IPS-18c (cell line): Measurements from ENCODE around the gene EBF4.
"Not testable (repeated sequence)": the region's sequence is repeated elsewhere in the genome, so short reads cannot be mapped to it uniquely, and the experiment has no call there.

Experiments
- H3K4me3 ChIP-seq: 2 replicates; pipeline ENCODE4 v1.7.0; 2013; ENCODE audit warnings: low read depth, mild to moderate bottlenecking, low read length, moderate library complexity; ENCODE audit not compliant: insufficient read depth
- H3K9me3 ChIP-seq: one replicate; pipeline ENCODE4 v1.6.1; 2013; ENCODE audit warnings: mild to moderate bottlenecking, low read length, moderate library complexity; ENCODE audit not compliant: control insufficient read depth, insufficient read depth

Gene EBF4

DNA sequence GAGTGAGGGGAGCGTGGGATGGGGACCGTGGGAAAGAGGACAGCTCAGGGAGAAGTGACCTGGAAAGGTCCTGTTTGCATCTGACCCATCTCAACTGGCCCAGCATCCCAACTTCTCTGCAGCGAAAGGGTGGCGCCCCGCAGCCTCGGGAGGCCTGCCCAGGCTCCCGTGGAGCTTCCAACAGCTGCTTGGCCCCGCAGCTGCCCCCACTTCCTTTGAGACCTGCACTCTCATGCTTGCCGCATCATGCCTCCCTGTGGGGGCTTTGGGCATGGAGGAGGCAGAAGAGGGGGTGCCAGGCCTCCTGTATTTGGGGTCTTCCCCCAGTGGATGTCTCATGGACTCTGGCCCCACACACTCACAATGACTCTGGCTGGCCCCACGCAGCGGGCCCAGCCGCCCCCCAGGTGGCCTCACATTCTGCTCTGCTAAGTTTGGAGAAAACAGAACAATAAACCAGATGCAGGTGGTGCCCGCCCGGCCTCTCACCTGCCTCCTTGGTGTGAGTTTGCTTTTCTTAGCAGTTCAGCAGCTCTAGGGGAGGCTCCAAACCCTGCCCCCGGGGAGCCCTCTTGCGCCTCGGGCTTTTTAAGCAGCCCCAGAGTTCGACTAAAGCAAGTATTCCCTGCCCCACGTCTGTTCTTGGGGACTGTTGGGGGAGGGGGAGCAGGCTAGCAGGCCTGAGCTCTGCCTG, 67.2 kb downstream of the EBF4 start:
- H3K9me3 ChIP-seq, result no peaks in the 10 kb centered on the region
- no peak overlapping the region for H3K4me3 ChIP-seq

DNA sequence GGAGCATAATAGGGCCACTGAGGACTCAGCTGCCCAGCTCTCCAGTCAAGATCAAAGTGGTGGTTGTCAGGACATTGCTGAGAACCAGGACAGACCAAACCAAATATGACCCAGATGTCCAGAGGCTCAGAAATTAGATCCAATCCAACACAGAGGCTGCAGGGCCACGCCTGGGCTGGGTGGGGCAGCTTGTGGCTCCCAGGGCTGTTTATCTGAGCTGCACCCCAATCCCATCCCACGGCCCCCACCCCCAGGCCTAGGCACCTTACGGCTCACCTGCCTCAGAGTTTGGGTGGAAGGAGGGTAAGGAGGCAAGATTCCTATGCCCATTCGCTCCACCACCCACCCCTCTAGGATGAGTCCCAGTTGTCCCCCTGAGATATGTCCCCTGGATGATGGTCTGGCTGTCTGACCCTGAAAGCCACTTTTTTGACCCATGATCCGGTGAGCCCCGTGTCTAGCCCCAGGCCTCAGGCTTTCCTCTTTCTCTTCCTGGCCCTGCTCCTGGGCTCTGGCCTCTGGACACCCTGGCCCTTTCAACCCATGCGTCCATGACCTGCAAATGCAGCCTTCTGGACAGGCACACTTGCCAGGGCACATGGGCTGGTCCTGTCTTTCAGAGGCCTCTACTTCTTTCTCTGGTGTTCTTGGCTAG, 67.8 kb downstream of the EBF4 start:
- H3K9me3 ChIP-seq, result no peaks in the 10 kb centered on the region
- no peak overlapping the region for H3K4me3 ChIP-seq

DNA sequence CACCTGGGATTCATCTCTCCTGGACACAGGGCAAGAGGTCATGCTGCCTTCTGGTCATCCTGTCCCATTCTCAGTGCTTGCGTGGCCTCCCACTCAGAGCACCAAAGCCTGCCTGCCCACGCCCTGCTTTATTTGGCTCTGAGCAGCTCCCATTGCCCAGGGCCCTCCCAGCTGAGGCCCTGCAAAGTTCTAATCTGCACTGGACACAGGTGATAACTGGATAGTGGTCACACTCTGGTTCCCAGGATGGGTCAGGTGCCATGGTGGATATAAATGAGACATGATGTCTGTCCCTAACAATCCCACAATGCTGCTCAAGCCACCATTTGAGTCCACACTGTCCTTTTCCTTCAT, 68.3 kb downstream of the EBF4 start:
- Histone ChIP-seq H3K9me3 (no peaks in the 10 kb centered on the region), H3K4me3 (no peak overlapping the region)

DNA sequence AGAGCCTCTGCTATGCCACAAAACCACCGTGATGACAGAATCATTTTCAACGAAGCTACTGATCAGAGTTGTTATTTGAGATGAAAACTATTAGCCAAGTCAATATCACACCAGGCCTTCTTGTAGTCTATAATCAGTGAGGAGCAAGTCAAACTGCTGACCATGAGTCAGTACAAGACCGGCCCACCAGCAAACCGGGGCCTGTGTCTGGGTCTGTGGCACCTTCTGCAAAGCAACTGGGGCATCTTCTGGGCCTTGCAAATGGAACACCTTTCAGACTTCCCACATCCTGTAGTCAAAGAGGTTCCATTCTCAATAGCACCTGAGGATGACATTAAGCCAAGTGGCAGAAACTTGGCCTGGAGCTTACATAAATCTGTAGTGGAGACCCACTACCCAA, 69.3 kb downstream of the EBF4 start:
- H3K9me3 ChIP-seq, result no peaks in the 10 kb centered on the region
- H3K4me3 ChIP-seq, result no peak overlapping the region

DNA sequence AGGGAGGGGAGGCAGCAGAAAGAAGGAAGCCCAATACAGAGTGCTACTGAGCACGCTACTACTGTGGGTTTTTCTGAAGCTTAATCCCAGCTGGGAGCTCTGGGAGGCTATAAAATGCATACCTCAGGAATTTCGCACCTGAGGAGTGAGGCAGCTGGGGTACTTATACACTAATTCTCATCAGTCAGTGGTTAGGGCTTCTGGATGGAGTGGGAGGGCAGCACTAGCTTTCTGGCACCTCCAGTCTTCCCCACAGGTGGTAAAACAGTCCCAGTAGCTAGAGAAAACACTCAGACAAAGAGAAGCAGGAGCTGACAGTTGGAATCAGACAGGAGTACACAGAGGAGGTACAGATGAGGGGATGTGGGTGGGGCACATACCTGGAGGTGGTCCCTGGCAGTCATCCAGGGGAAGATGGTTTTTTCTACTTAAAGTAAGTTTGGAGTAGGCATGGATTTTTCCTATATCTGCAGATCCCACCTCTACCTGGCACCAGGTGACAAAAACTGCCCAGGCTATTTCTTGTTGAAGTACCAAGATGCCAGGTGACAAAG, 70.1 kb downstream of the EBF4 start:
- no peak overlapping the region for H3K4me3 ChIP-seq

DNA sequence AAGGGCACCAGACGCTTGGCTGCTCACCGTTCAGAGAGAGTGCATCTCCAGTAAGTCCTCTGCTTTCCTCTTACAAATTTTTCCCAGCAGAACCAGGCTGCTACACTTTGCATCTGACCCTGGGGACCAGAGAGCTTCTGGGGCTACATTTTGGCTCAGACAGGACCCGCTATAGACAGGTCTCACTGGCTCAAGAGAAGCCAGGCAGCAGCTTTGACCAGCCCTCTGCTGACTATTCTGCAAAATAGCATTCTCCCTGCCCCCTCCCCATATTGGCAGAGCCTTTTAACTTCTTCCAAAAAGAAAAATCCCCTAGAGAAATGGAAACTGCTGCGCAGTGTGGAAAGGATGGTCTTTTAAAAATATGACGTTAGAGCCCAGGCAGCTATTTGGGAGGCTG, 70.6 kb downstream of the EBF4 start:
- no peaks in the 10 kb centered on the region for H3K9me3 ChIP-seq
- H3K4me3 ChIP-seq, result no peak overlapping the region

More for the DNA sequence above, 70.1 kb downstream of the EBF4 start:
- no peaks in the 10 kb centered on the region for H3K9me3 ChIP-seq

DNA sequence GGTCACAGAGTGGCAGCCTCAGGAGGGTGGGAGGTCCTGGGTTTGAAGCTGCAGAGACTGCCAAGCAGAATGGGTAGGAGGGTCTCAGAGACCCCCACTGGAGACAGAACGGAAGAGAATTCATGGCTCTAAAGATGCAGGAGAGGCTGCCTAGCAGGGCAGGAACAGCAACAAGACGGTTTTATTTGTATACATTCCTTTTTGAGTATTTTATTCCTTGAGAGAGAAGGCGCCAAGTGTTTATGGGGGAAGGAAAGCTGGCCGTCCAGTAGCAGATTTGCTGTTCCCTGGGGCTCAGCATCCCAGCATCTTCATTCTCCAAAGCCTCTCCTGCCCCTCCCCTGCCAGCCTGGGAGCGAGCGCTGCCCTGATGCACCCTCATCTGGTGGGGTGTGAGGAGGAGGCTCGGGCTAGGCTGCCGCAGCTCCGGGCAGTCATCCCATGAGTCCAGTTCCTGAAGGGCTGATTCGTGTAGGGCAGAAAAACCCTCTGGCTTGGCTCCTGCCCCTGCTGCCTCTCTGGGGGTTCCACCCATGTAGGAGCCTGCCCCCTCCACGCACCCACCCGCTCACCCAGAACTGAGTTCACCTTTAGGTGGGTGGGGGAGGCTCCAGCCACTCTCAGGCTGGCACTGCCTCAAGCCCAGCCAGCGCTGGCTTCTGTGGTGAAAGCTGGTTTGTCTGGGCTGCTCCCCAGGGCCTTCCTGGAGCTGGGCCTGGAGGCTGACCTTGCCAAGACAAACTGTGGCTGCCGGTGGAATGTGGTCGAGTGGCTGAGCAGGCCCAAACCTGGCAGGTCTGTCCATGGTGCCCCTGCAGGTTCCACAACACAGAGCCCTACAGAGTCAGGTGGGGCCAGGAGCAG, 75.4 kb downstream of the EBF4 start:
- no peaks in the 10 kb centered on the region for H3K9me3 ChIP-seq
- H3K4me3 ChIP-seq, result no peak overlapping the region

DNA sequence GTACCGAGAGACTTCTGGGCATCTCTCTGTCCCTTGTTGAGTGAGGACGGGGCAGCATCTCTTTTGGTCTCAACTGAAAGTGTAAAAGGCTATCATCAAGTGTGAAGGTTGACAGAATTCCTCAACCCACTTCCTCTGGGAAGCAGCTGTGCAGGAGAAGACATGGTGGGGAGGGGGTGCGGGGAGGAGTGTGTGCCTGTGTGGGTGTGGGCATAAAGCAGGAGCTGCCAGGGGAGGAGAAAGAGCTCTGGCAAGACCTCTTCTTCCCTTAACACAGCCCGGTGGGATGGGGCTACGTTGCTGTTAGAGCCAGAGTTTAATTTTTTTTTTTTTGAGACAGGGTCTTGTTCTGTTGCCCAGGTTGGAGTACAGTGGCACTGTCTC, 76.0 kb downstream of the EBF4 start:
- Histone ChIP-seq H3K4me3 (no peak overlapping the region), H3K9me3 (no peaks in the 10 kb centered on the region)

DNA sequence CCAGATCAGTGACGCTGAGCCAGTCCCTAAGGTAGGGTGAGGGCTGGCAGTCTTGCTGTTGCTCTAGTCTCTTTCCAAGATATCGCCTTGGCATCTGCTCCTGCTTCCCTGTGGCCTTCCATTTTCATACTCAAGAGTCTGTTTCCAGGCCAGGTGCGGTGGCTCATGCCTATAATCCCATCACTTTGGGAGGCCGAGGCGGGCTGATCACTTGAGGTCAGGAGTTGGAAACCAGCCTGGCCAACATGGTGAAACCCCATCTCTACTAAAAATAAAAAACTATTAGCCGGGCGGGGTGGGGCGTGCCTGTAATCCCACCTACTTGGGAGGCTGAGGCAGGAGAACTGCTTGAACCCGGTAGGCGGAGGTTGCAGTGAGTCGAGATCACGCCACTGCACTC, 77.5 kb downstream of the EBF4 start:
- H3K9me3 ChIP-seq, result not testable (repeated sequence)

DNA sequence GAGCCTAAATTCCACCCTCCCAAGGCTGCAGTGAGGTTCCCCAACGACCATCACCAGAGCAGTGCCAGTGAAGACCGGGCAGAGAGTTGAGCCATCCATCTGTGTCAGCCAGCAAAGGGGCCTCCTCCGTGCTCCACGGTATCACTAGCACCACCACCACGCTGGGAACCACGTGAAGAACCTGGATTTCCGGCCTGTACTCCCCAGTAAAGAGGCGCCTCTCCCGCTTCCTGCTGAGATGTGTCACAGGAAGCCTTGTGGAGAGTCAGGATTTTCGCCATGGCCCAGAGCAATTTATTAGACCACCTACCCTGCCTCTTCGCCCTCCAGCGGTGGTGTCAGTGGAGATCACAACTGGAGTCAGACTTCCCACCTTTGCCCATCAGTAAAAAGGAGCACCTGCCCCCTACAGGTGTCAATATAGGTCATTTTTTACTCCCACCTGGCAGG, 79.1 kb downstream of the EBF4 start:
- Histone ChIP-seq H3K4me3 (no peak overlapping the region), H3K9me3 (no peaks in the 10 kb centered on the region)

More for the DNA sequence above, 77.5 kb downstream of the EBF4 start:
- H3K4me3 ChIP-seq, result not testable (repeated sequence)

DNA sequence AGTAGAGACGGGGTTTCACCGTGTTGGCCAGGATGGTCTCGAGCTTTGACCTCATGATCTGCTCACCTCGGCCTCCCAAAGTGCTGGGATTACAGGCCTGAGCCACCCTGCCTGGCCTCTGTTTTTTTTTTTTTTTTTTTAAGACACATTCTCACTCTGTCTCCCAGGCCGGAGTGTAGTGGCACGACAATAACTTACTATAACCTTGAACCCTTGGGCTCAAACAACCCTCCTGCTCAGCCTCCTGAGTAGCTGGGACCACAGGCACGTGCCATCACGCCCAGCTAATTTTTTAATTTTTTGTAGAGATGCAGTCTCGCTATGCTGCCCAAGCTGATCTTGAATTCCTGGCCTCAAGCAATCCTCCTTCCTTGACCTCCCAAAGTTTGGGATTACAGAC, 81.2 kb downstream of the EBF4 start:
- Histone ChIP-seq H3K4me3 (no peak overlapping the region), H3K9me3 (no peaks in the 10 kb centered on the region)

DNA sequence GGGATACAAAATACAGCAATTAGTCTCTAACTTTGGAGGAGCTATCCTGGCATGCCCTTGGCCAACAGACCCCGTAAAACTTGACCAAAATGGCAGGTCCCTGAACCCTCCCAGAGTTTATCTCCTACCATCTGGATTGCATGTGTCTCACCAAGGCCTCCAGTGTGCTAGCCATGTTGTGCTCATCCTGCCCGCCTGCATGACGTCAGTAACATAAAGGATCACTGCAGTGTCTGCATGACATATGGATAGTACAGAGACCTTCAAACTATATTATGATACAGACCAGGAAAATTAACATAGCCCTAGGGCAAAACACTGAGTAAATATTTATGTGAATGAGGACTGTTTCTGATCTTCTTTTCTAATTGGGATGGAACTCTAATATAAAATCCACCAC, 82.6 kb downstream of the EBF4 start:
- no peaks in the 10 kb centered on the region for H3K9me3 ChIP-seq
- no peak overlapping the region for H3K4me3 ChIP-seq

DNA sequence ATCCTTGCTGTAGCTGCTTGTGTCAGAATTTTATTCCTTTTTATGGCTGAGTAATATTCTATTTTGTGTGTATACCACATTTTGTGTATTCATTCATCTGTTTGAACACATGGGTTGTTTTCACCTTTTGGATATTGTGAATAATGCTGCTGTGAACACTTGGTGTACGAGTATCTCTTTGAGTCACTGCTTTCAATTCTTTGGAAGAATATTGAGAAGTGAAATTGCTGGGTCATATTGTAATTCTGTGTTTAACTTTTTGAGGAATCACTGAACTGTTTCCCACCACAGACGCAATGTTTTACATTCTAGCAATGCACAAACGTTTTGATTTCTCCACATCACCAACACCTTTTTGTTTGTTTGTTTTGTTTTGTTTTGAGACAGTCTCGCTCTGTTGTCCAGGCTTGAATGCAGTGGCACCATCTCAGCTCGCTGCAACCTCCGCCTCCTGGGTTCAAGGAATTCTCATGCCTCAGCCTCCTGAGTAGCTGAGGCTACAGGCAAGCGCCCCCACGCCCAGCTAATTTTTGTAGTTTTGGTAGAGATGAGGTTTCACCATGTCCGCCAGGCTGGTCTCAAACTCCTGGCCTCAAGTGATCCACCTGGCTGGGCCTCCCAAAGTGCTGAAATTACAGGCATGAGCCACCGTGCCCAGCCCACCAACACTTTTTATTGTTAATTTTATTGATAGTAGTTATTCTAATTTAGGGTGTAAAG, 86.2 kb downstream of the EBF4 start:
- Histone ChIP-seq H3K4me3 (no peak overlapping the region), H3K9me3 (no peaks in the 10 kb centered on the region)

DNA sequence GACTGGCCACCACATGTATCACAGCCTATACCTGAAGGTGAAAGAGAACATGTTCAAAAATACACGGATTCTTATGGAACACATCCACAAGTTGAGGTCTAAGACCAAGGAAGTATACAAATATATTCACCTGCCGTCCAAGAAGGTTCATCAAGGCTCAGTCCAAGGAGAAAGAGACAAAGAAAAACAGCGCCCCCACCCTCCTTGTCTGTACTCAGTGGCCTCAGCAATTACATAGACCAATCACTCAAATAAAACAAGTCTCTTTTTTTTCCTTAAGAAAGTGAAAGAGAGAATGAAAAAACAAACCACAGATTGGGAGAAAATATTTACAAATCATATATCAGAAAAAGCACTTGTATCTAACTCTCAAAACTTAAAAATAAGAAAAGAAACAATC, 88.4 kb downstream of the EBF4 start:
- Histone ChIP-seq H3K9me3 (no peaks in the 10 kb centered on the region), H3K4me3 (no peak overlapping the region)

DNA sequence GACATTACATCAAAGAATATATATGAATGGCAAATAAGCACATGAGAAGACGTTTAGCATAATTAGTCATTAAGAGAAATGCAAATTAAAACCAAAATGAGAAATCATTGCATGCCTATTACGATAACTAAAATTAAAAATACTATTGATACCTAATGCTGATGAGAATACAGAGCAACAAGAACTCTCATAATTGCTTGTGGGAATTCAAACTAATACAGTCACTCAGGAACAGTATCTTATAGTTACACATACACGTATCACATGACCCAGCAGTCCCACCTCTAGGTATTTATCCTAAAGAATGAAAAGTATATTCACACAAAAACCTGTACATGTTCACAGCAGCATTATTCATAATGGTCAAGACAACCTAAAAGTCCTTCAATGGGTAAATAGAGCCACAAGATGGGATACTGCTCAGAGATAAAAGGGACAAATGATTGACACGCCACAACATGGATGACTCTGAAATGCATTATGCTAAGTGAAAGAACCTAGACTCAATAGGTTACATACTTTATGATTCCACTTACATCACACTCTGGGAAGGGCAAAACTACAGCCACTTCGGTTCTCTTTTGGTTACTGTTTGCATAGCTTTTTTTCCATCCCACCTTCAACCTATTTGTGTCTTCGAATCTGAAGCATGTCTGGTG, 91.5 kb downstream of the EBF4 start:
- Histone ChIP-seq H3K9me3 (no peaks in the 10 kb centered on the region), H3K4me3 (no peak overlapping the region)

DNA sequence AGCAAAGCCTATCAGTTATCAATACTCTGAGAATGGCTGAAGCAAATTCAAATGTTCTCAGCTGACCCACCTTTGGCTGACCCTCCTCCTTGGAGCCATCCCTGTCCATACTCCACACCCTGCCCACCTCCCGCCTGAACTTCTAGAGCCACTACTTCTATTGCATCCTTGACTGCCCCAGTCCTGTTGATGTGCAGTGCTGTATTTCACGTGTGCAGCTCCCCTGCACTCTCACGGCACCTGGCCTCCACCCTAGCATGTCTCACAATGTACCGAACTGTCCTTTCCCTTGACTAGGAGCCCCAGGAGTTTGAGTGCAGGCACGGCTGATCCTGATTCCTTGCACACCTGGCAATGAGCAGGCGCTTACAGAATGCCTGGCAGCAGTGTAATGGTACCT, 100.9 kb downstream of the EBF4 start:
- H3K9me3 ChIP-seq, result peaks cover under 1% of the 10 kb centered on the region
- H3K4me3 ChIP-seq, result no peak overlapping the region
